GOT3 (cell line): ENCODE data around the gene LMAN2L.

ENCODE experiments used
- DNase-seq: peaks from one replicate; lab custom pipeline; 2025; ENCODE audit warnings: mixed read lengths; lab: John Stamatoyannopoulos, UW

Gene LMAN2L, protein sequence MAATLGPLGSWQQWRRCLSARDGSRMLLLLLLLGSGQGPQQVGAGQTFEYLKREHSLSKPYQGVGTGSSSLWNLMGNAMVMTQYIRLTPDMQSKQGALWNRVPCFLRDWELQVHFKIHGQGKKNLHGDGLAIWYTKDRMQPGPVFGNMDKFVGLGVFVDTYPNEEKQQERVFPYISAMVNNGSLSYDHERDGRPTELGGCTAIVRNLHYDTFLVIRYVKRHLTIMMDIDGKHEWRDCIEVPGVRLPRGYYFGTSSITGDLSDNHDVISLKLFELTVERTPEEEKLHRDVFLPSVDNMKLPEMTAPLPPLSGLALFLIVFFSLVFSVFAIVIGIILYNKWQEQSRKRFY

DNA sequence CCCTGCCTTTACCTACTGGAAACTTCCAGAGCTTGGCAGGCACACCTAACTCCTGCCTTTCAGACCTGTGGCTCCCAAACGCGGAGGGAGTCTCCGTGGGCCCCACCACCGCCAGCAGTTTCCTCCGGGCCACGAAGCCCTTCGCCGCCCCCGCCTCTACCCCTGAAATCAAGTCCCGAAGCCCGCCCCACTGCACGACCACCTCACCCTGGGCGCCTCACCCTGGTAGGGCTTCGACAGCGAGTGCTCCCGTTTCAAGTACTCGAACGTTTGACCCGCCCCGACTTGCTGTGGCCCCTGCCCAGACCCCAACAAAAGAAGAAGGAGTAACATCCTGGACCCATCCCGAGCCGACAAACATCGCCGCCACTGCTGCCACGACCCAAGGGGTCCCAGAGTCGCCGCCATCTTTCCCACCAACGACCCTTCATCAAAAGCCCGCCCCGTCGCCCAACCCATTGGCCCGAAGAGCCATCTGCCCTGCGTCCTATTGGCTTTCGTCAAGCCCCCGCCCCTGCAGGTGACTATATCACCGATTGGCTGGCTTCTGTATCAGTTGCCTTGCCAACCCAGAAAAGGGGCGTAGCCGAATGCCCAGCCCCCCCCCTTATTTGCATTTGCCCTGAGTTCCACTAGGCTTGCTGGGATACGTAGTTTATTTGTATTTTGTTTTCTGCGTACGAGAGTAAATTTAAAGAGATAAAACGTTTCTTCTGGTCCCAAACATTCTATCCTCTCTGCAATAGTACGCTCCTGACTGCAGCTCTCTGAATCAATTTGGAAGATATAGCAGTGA is at the start of gene LMAN2L:
LMAN2L (minus strand) TSS at position 432 of the 796 bp plus-strand sequence; CDS start at position 408, 24 bp downstream.
- peak; percentile 87 for DNase-seq

DNA sequence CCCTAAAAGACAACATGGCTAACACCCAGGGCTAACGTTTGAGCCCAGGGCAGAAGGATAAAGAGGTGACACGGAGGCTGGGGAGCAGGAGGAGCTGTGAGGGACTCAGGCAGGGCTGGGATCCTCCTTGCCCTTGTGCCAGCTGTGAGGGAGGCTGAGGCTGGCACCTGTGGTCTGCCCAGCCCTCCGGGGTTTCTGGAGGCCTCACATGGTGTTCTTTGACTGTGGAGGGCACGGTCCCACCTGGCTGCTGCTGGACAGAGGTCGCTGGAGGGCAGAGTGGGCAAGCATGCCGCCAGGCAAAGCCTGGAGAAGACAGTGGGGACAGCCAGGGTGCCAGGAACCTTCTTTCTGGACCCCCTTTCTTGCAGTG is 49.4 kb upstream of the LMAN2L start:
- DNase-seq, result no peak

DNA sequence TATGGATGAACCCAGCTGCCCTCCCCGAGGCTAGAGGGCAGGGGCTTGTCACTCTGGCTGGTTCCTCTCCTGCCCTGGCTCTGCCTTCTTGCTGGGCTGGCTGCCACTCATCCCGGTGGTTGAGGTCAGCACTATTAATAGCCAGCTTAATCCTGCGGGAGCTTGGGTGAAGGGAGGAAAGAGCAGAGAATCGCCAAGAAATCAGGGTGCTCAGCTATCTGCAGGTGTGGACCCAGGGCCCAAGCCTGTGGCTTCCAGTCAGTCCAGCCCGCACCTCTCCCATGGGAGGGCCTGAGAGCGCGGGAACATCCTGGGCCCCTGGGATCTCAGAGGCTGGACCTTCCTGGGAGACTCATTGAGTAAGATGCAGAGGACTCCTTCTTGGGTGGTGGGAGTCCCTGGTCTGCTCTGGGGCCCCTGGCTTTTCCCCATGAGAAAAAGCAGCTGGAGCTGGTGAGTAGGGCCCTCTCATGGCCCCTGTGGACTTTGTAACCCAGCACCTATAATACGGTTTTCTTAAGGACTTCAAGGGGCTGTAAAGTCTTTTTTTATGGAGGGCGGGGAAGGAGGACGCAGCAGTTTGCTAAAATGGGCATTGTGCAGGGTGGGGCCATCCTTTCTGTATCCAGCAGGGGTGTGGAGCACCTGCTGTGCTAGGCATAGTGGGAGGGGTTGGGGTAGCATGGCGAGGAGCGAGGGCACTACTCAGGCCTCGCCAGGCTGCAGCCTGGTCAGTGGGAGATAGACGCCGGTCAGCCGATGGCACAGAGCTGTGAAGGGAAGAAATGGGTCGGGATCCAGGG is 48.8 kb upstream of the LMAN2L start:
- DNase-seq, result no peak

DNA sequence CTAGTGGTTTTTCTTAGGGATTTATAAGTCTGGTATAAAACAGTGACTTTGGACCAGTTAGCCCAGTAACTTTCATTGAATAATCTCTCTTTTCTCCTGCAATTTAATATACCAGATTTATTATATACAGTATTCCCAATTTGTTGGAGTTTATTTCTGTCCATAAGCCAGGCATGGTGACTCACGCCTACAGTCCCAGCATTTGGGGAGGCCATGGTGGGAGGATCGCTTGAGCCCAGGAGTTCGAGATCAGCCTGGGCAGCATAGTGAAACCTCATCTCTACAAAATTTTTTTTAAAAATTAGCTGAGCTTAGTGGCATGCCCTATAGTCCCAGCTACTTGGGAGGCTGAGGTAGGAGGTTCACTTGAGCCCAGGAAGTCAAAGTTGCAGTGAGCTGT is 47.5 kb upstream of the LMAN2L start:
- DNase-seq, result no peak

DNA sequence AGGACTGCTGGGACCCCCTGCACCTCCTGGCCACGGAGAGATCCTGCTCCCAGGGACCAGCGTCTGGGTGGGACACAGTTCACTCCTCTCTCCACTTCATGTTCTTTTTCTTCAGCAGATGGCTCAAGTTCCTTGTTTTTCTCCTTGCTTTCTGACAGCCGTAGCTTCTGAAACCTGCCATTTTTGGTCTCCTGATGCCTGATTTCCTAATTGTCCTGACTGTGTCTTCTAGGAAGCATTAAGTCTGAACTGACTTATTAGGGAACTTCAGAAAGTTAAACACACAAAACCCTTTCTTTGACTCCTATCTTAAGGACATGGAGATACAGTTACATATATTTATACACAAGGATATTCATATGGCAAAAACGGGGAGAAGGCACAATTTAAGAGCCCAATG is 43.5 kb upstream of the LMAN2L start:
- DNase-seq, result no peak

GRCh38 chr2:96775160-96775559 is 35.3 kb upstream of the LMAN2L start:
- DNase-seq, result no peak

- no peak for DNase-seq
Measured at GRCh38 chr2:96773922-96774321, 34.1 kb upstream of the LMAN2L start.

- DNase-seq, result no peak
Measured at GRCh38 chr2:96772903-96773671, 33.2 kb upstream of the LMAN2L start.

DNA sequence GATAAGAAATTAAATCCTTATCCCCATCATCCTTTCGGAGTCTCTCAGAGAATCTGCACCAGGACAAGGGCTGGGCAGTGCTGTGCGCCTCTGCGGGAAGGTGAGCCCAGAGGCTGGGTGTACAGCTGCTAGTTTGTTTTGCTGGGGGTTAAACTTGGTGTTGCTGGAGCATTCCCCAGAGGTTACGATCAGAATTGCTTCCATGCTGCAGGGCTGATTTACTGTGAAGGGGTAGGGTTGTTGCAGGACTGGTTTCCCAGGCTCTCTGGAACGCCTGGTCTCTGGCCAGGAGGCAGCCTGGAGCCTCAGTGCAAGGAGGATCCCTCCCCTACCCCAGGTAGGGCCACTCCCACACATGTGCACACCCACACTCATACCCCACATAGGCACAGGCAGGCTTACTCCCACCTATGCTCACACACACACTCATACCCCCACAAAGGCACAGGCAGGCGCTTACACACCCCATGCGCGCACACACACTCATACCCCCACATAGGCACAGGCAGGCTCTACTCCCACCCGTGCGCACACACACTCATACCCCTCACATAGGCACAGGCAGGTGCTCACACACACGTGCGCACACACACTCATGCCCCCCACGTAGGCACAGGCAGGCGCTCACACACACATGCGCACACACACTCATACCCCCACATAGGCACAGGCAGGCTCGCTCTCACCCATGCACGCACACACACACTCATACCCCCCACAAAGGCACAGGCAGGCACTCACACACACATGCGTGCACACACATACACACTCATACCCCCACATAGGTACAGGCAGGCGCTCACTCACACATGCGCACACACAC is 32.1 kb upstream of the LMAN2L start:
- no peak for DNase-seq

DNA sequence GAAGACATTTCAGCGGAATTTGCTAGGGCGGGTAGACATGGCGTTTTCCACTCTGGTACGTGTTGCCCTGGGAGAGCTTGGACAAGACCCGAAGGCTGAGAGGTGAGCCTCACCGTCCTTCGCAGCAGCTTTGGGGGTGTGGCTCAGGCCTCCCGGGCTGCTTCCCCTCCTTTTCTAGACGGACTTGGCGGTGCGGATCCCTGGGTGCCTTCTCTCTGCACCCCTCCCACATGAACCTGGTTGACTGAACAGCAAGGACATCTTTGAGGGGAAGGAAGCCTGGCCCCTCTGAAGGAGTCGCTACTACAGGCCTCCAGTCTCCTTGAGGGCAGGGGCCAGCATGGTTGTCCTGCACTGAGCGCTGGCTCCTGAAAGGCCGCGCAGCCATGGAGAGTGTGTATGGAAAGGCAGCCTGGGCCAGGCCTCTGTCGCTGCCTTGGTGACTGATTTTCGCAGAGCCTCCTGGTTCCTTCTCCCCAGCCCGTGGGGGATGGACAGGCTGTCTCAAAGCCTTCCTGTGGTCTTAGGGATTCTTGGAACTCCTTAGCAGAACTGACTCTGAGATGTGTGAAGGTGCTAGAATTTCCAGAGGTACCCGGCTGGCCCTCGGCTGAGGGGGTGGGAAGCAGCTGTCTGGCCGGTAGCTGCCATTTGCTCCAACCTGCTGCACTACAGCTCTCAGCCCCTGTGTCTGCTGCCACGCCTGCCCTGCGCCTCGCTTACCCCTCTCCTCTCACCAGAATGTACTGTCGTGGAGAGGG is 30.8 kb upstream of the LMAN2L start:
- DNase-seq, result no peak

DNA sequence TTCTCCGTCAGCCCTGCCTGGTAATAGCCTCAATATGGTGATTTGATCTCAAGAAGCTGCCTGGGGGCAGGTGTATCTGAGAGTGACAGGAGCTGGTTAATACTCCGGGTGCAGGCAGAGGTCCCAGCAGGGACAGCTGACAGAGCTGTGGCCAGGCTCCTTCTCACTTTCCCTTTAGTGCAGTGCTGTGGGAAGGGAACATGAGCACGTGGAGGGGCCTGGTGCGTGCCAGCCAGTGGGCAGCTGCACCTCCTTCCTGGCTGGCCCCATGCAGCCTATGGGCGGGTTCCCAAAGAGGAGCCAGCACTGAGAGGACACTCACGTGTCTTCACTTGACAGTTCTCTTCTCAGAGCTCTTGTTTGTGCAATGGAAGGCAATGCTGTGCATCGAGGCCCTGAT is 29.9 kb upstream of the LMAN2L start:
- no peak for DNase-seq

GRCh38 chr2:96768083-96768561 is 28.3 kb upstream of the LMAN2L start:
- DNase-seq, result no peak

DNA sequence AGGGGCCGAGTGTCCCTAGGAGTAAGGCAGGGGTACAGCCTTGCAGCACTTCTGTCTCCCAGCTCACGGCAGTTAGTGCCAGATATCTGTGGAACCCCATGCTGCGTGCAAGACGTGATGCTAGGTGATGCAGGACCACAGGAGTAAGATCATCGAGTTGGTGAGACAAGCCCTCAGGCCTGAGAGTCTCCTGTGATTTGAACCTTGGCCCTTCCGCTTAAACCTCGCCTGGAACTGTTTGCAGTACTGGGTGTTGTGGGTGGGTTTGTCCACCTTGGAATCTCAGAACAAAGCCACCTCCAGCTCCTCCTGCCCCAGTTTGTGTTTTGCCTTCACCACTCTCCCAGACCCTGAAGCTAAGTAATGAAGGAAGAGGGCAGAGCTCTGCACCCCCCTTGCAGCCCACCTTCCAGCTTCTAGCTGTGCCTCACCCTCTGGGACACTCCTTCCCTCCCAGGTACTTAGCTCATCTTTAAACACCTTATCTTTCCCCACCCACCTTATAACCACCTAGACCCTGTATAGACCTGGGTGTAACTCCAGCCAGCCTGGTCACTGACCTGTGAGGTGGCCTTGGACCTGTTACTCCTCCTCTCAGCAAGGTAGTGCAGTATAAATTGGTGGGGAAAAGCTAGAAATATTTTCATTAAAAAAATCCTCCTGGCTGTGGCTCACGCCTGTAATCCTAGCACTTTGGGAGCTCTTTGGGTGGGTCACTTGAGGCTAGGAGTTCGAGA is 27.4 kb upstream of the LMAN2L start:
- DNase-seq, result no peak

DNA sequence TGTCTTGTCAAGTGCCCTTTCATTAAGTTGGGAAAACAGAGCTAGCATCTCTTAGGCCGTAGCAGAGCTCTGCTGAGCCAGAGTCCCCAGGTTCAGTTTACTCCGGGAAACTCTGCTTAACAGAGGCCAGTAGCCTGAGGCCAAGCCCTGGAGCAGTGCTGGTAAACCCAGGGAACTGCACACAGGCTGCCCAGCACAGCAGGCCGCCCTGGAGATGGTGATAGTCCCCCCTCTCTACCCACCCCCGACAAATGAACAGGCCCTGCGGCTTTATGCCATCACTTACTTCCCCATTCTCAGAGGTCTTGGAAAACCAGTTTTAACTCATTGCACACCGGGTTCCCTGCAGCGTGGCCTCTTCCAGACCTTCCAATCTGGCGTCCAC is 24.4 kb upstream of the LMAN2L start:
- DNase-seq, result no peak

DNA sequence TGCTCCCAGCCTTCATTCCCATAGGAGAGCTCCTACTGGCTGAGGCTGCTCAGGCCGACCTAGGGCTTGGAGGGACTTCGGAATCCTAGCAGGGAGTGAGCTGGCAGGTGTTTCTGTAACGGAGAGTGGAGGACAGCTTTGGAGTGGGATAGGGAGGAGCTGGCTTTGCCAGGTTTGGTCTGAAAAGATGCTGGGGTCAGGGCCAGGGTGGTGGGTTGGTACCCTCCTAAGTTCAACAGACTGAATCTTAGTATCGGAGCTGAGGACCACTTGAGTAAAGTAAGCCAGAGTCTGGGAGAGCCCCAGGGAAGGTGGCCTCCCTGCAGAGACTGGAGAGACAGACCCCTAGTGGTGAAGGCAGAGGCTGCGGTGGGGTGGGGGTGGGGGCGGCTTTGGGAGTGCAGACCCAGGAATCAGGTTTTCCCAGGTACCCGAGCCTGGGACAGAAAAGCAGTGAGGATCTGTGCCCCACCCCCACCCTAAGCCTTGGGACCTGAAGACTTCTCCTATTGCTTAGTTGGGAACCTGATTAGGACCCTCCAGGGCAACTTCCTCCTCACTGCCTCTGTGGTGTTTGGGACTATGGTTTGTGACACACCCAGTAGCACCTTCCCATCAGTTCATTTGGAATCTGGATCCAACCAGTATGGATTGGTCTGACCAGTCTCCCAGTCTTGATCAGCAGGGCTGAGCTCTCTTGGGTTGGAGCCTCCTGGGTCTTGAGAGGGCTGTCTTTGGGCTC is 23.8 kb upstream of the LMAN2L start:
- no peak for DNase-seq

DNA sequence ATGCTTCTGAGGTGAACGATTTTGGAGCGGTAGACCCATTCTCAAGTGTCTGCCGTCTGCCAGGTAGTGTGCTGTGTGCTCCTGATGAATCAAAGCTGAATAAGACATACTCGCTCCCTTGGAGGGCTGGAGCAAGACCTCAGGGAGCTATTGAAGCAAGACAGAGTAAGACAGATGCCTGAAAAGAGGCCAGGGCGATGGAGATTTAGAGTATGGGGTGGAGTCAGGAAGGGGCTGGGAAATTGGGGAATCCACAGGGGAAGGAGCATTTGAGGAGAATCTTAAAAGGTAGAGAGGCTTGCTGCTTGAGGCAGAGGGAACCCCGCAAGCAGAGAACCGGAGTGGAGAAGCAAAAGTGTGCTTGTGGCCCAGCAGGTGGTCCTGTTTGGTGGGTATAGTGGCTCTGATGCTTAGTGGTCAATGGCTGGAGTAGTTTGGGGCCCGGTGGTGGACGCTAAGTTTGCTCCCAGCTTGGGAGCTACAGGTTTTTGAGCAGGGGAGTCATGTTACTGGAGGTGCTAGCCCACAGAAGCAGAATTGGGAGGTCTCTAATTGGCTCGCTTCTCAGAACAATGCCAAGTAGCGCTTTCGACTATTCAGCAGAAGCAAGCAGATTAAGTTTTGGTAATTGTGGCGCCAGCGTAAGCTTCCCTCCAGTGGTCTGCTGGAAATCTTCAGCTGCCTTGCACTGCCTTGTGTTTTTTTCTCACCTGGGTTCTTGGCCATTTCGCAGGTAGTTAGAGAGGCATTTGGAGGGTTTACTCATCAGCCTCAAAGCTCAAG is 22.9 kb upstream of the LMAN2L start:
- DNase-seq, result no peak

- no peak for DNase-seq
Measured at GRCh38 chr2:96760986-96761832, 21.3 kb upstream of the LMAN2L start.
